Measurements from ENCODE around the gene OR52B2. TPM values are rescaled to one million over a fixed set of nuclear protein-coding genes. Genes with fewer than 3 reads are reported as not detected.

Gene OR52B2
- total RNA-seq, 1 experiment from 2014 or later, result not detected

- no peak for TF ChIP-seq CTCF (conservative IDR thresholded peaks at IDR 0.05)
- H3T11ph ChIP-seq (ENCODE audit: low read length), result no peak overlapping the region
- no peak overlapping the region for H3K23ac ChIP-seq (ENCODE audit: insufficient read length, low read depth, low read length)
- H3K27me3 Mint-ChIP-seq (ENCODE audit: low read depth), result no peaks in the 10 kb centered on the region; the same call in 1 of the 2 replicates
- no peak overlapping the region for H2AFZ ChIP-seq (ENCODE audit: low read length)
- WGBS (ENCODE audit: extremely low coverage, insufficient read length, low lambda C conversion rate), result no CpG with 5 or more reads among the region's 3 CpGs
- H2AK5ac ChIP-seq (ENCODE audit: insufficient read length, low read length), result no peak overlapping the region
- no peak overlapping the region for H3K18ac ChIP-seq (ENCODE audit: insufficient read length, low read depth, low read length)
- no peak overlapping the region for H3K56ac ChIP-seq (ENCODE audit: insufficient read length, low read depth, low read length)
- H3K36me3 Mint-ChIP-seq (ENCODE audit: insufficient read depth in 1 of 3, low read depth in 3 of 3), result no peaks in the 10 kb centered on the region
- H4K8ac ChIP-seq (replicated peaks; ENCODE audit: insufficient read length, low read depth, low read length), result no peak overlapping the region
- H3K9ac ChIP-seq (ENCODE audit: extremely low read depth, insufficient read length, low read length), result no peak overlapping the region
- H2BK20ac ChIP-seq (ENCODE audit: low read depth, low read length, poor library complexity, severe bottlenecking), result no peak overlapping the region
- H2BK120ac ChIP-seq (ENCODE audit: low read depth, low read length, poor library complexity, severe bottlenecking), result no peak overlapping the region
- no peaks in the 10 kb centered on the region for H3K23me2 ChIP-seq (ENCODE audit: insufficient read length, low read depth, low read length, poor library complexity, severe bottlenecking)
- no peaks in the 10 kb centered on the region for H3K27me3 ChIP-seq (ENCODE audit: insufficient read depth, low read length)
- H4K5ac ChIP-seq (ENCODE audit: insufficient read length, low read depth, low read length), result no peak overlapping the region
- no peak overlapping the region for H4K91ac ChIP-seq (ENCODE audit: insufficient read length, low read depth, low read length)
- H2BK5ac ChIP-seq (ENCODE audit: insufficient read length, low read length), result no peak overlapping the region
- no peak overlapping the region for H3K27ac Mint-ChIP-seq
- H4K20me1 ChIP-seq (ENCODE audit: control insufficient read depth, insufficient read depth, insufficient read length), result no peaks in the 10 kb centered on the region
- H3K27ac ChIP-seq (ENCODE audit: insufficient read length, low read depth, low read length), result no peak overlapping the region
- H3K4me1 ChIP-seq (ENCODE audit: insufficient read depth, low read length), result no peaks in the 10 kb centered on the region
- H3K9me3 Mint-ChIP-seq, result peaks cover 0 to 5% of the 10 kb centered on the region in 2 experiments; a peak in 3 of 5 replicates
- no peak overlapping the region for H3K14ac ChIP-seq (ENCODE audit: insufficient read depth, low read length)
- H3K4me1 Mint-ChIP-seq, result no peaks in the 10 kb centered on the region
- H2BK15ac ChIP-seq (ENCODE audit: low read depth, low read length), result no peak overlapping the region
- DNase-seq, result no peak
- no peak overlapping the region for H2BK12ac ChIP-seq (ENCODE audit: insufficient read length, low read depth, low read length)
- no peak overlapping the region for H3K4ac ChIP-seq (ENCODE audit: low read depth, low read length)
- H3K4me3 Mint-ChIP-seq, result no peak overlapping the region
- H3K79me1 ChIP-seq (ENCODE audit: insufficient read depth, low read depth, low read length, poor library complexity, severe bottlenecking), result no peaks in the 10 kb centered on the region
- no peaks in the 10 kb centered on the region for H3K9me3 ChIP-seq (ENCODE audit: control insufficient read depth, low read depth, low read length)
- H3K79me2 ChIP-seq (ENCODE audit: insufficient read depth, low read length), result no peaks in the 10 kb centered on the region
- H3K4me2 ChIP-seq (ENCODE audit: insufficient read depth, insufficient read length, low read length), result no peak overlapping the region
Observed at GRCh38 chr11:6124245-6124644, 45.9 kb downstream of the OR52B2 start.

Other genes with a start within 250 kb of the OR52B2 start
- not detected in 2 replicates for gene OR56A3, start 228.1 kb downstream of the OR52B2 start, total RNA-seq (2021)
- gene OR56A5, start 201.8 kb downstream of the OR52B2 start, total RNA-seq (2021), result not detected in 2 replicates
- not detected in 2 replicates for gene OR52L1, start 183.3 kb downstream of the OR52B2 start, total RNA-seq (2021)
- not detected in 2 replicates for gene OR56A4, start 163.4 kb downstream of the OR52B2 start, total RNA-seq (2021)
- 0.07 TPM in 2 replicates for gene OR56A1, start 139.6 kb downstream of the OR52B2 start, total RNA-seq (2021)
- not detected in 2 replicates for gene OR56B4, start 62.6 kb downstream of the OR52B2 start, total RNA-seq (2021)
- gene OR52W1, start 28.9 kb upstream of the OR52B2 start, total RNA-seq (2021), result not detected in 2 replicates
- gene C11orf42, start 35.2 kb upstream of the OR52B2 start, total RNA-seq (2021), result not detected in 2 replicates
- 27.4 and 28.5 TPM in 2 replicates for gene FHIP1B, start 64.3 kb upstream of the OR52B2 start, total RNA-seq (2021)
- gene CNGA4, start 68.8 kb upstream of the OR52B2 start, total RNA-seq (2021), result 0.11 and 0.20 TPM in 2 replicates
- 10.6 and 10.9 TPM in 2 replicates for gene CCKBR, start 89.5 kb upstream of the OR52B2 start, total RNA-seq (2021)
- gene CAVIN3, start 150.2 kb upstream of the OR52B2 start, total RNA-seq (2021), result 56.7 and 60.0 TPM in 2 replicates
- 4.5 and 5.3 TPM in 2 replicates for gene SMPD1, start 220.1 kb upstream of the OR52B2 start, total RNA-seq (2021)
- gene APBB1, start 248.8 kb upstream of the OR52B2 start, total RNA-seq (2021), result 34.8 and 37.0 TPM in 2 replicates